ENCODE data around the gene RUVBL2. TPM values are rescaled to one million over a fixed set of nuclear protein-coding genes. Genes with fewer than 3 reads are reported as not detected.
"Not testable (repeated sequence)": the region's sequence is repeated elsewhere in the genome, so short reads cannot be mapped to it uniquely, and the experiment has no call there.

The RUVBL2 gene
- total RNA-seq, 1 donor, result 122 TPM

DNA sequence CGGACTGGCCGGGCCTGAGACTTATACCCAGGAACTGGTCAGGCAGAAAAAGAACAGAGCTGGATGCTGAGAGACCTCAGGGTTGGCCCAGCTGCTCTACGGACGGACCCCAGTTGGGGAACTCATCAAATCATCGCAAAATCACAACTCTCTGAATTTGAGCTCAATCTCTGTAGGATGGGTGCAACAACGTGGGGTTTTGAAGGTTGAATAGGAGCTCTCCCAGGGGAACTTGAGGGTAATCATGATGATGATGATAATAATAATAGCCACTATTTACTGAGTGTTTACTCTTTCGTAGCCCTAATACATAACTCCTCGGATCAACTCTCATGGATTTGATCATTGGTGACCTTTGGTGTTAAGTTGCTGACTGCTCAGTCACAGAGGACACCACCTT lies 36.6 kb downstream of the RUVBL2 start:
- not testable (repeated sequence) for DNase-seq (ENCODE audit: insufficient read length, low spot score, missing footprints); H3K36me3 ChIP-seq (ENCODE audit: insufficient read depth, low read length); H3K4me3 ChIP-seq (ENCODE audit: insufficient read depth, low read length); H3K4me1 ChIP-seq (ENCODE audit: insufficient read depth, low read length); H3K79me2 ChIP-seq (ENCODE audit: insufficient read depth, low read length); H2AFZ ChIP-seq (ENCODE audit: low read length); H3K9me3 ChIP-seq (ENCODE audit: low read depth, low read length); H4K20me1 ChIP-seq (ENCODE audit: insufficient read depth, low read length); H3K4me2 ChIP-seq (ENCODE audit: insufficient read depth, low read length); H3K27me3 ChIP-seq (ENCODE audit: insufficient read depth, low read length); H3K27ac ChIP-seq (ENCODE audit: low read depth, low read length)

DNA sequence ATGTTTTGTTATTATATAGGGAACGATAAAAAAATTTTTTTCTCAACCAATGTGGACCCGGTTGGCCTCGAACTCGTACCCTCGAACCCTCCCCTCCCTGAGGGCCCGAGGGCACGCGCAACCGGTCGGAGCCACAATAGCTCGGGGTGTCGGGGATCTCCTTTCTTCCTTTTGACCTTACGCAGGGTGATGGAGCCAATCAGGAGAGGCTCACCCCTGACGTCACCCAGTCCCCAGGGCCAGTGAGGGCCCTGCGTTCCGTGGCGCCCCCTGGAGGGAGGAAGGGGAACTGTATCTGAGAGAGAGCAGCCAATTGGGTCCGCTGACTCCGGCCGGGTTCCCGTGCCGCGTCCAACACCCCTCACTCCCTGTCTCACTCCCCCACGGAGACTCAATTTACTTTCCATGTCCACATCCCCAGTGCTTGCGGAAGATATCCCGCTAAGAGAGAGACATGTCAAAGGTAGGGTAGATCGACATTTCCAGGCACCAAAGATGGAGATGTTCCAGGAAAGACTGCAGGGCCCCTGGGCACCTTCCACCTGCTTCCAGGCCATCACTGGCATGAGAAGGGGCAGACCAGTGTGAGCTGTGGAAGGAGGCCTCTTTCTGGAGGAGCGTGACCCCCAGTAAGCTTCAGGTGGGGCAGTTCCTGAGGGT lies 38.1 kb downstream of the RUVBL2 start, which contains the start of gene CGB2:
CGB2 (plus strand) TSS at position 249 of the 660 bp plus-strand sequence; CDS start at position 455, 206 bp downstream.
- not testable (repeated sequence) for H3K4me3 ChIP-seq (ENCODE audit: insufficient read depth, low read length); H4K20me1 ChIP-seq (ENCODE audit: insufficient read depth, low read length); H3K4me2 ChIP-seq (ENCODE audit: insufficient read depth, low read length); H3K9me3 ChIP-seq (ENCODE audit: low read depth, low read length); H3K79me2 ChIP-seq (ENCODE audit: insufficient read depth, low read length); H3K27ac ChIP-seq (ENCODE audit: low read depth, low read length); H3K36me3 ChIP-seq (ENCODE audit: insufficient read depth, low read length); H3K27me3 ChIP-seq (ENCODE audit: insufficient read depth, low read length); H3K4me1 ChIP-seq (ENCODE audit: insufficient read depth, low read length); H2AFZ ChIP-seq (ENCODE audit: low read length)
- TF ChIP-seq, protein P1, sequence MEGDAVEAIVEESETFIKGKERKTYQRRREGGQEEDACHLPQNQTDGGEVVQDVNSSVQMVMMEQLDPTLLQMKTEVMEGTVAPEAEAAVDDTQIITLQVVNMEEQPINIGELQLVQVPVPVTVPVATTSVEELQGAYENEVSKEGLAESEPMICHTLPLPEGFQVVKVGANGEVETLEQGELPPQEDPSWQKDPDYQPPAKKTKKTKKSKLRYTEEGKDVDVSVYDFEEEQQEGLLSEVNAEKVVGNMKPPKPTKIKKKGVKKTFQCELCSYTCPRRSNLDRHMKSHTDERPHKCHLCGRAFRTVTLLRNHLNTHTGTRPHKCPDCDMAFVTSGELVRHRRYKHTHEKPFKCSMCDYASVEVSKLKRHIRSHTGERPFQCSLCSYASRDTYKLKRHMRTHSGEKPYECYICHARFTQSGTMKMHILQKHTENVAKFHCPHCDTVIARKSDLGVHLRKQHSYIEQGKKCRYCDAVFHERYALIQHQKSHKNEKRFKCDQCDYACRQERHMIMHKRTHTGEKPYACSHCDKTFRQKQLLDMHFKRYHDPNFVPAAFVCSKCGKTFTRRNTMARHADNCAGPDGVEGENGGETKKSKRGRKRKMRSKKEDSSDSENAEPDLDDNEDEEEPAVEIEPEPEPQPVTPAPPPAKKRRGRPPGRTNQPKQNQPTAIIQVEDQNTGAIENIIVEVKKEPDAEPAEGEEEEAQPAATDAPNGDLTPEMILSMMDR (IDR thresholded peaks at IDR 0.05; ENCODE audit: extremely low read depth, low read depth, low read length), result peak; percentile 37
- peak; percentile 61 for DNase-seq (ENCODE audit: insufficient read length, low spot score, missing footprints)

DNA sequence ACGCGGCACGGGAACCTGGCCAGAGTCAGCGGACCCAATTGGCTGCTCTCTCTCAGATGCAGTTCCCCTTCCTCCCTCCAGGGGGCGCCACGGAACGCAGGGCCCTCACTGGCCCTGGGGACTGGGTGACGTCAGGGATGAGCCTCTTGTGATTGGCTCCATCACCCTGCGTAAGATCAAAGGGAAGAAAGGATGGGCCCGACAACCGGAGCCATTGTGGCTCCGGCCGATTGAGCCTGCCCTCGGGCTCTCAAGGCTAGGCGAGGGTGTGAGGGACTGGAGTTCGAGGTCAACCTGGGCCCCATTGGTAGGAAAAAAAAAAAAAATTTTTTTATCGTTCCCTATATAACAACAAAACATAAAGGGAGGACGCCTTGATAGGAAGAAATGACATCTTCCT lies 43.1 kb downstream of the RUVBL2 start, which contains the start of gene CGB1:
CGB1 (minus strand) TSS at position 81 of the 400 bp plus-strand sequence. CDS start 184 bp downstream, outside the sequence.
- TF ChIP-seq, protein P1 (IDR thresholded peaks at IDR 0.05; ENCODE audit: extremely low read depth, low read depth, low read length), result peak; percentile 42
- H3K36me3 ChIP-seq (ENCODE audit: insufficient read depth, low read length); H3K27ac ChIP-seq (ENCODE audit: low read depth, low read length); H3K4me2 ChIP-seq (ENCODE audit: insufficient read depth, low read length); H3K4me3 ChIP-seq (ENCODE audit: insufficient read depth, low read length); H3K9me3 ChIP-seq (ENCODE audit: low read depth, low read length); H2AFZ ChIP-seq (ENCODE audit: low read length); H3K4me1 ChIP-seq (ENCODE audit: insufficient read depth, low read length); H3K27me3 ChIP-seq (ENCODE audit: insufficient read depth, low read length); H4K20me1 ChIP-seq (ENCODE audit: insufficient read depth, low read length); H3K79me2 ChIP-seq (ENCODE audit: insufficient read depth, low read length): not testable (repeated sequence)
- peak; percentile 31 for DNase-seq (ENCODE audit: insufficient read length, low spot score, missing footprints)

DNA sequence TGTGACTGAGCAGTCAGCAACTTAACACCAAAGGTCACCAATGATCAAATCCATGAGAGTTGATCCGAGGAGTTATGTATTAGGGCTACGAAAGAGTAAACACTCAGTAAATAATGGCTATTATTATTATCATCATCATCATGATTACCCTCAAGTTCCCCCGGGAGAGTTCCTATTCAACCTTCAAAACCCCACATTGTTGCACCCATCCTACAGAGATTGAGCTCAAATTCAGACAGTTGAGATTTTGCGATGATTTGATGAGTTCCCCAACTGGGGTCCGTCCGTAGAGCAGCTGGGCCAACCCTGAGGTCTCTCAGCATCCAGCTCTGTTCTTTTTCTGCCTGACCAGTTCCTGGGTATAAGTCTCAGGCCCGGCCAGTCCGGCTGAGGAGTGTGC lies 44.4 kb downstream of the RUVBL2 start:
- H3K36me3 ChIP-seq (ENCODE audit: insufficient read depth, low read length); H3K9me3 ChIP-seq (ENCODE audit: low read depth, low read length); H2AFZ ChIP-seq (ENCODE audit: low read length); H3K27me3 ChIP-seq (ENCODE audit: insufficient read depth, low read length); H3K79me2 ChIP-seq (ENCODE audit: insufficient read depth, low read length); H3K4me1 ChIP-seq (ENCODE audit: insufficient read depth, low read length); DNase-seq (ENCODE audit: insufficient read length, low spot score, missing footprints); H3K4me3 ChIP-seq (ENCODE audit: insufficient read depth, low read length); H4K20me1 ChIP-seq (ENCODE audit: insufficient read depth, low read length); H3K27ac ChIP-seq (ENCODE audit: low read depth, low read length); H3K4me2 ChIP-seq (ENCODE audit: insufficient read depth, low read length): not testable (repeated sequence)

DNA sequence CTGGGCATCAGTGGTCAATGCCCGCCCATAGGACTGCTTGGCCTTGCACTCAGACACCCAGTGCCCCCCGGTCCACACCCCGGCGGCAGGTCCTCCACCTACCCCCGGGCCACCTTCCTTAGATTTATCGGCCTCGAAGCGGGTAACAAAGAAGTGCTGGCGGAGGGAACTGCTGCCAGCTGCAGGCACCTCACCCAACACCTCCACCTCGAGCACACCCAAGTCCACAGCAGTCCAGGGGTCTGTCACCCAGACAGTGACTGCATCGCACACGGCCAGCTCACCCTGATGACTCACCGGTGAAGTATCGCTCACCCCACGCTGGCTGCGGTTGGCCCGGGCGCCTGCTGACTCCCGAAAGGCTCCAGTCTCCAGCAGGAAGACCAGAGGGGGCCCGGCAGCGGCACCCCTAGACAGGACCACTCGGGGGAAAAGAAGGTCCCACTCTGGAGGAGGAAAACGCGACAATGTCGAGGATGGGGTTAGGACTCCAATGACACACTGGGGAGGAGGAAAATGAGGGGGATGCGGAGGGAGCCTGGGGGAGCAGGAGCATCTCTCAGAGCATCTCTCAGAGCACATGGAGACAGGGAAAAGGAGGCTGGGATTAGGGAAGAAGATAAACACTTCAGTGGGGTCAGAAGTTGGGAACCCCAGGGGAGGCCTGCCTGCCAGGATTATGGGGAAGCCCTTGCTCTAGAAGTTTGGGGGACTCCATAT lies 45.0 kb downstream of the RUVBL2 start:
- not testable (repeated sequence) for H3K4me3 ChIP-seq (ENCODE audit: insufficient read depth, low read length); H3K79me2 ChIP-seq (ENCODE audit: insufficient read depth, low read length); H3K36me3 ChIP-seq (ENCODE audit: insufficient read depth, low read length); H3K27ac ChIP-seq (ENCODE audit: low read depth, low read length); H3K27me3 ChIP-seq (ENCODE audit: insufficient read depth, low read length); H3K9me3 ChIP-seq (ENCODE audit: low read depth, low read length); H2AFZ ChIP-seq (ENCODE audit: low read length); H3K4me1 ChIP-seq (ENCODE audit: insufficient read depth, low read length); H4K20me1 ChIP-seq (ENCODE audit: insufficient read depth, low read length)
- peak; percentile 91 for DNase-seq (ENCODE audit: insufficient read length, low spot score, missing footprints)
- peak overlapping the region; percentile 36 for H3K4me2 ChIP-seq (ENCODE audit: insufficient read depth, low read length)

DNA sequence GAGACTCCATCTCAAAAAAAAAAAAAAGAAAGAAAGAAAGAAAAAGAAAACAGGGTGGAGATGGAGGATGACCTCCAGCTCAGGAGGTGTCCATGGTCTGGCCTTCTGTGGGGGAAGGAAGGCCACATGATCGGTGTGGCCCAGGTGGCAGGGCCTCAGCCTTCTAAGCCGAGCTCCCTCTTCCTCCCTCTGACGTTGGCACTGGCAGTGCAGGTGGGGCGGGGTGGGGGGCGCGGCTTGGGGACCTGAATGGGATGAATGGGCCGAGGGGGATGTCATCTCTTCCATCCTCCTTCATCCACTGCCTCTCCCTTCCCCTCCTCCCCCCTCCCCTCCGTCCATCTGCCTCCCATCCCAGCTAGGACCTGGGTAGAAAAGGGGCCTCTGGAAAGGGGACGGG lies 46.0 kb downstream of the RUVBL2 start:
- H3K4me2 ChIP-seq (ENCODE audit: insufficient read depth, low read length); H3K79me2 ChIP-seq (ENCODE audit: insufficient read depth, low read length); H2AFZ ChIP-seq (ENCODE audit: low read length); H3K4me1 ChIP-seq (ENCODE audit: insufficient read depth, low read length); H3K27me3 ChIP-seq (ENCODE audit: insufficient read depth, low read length); H3K27ac ChIP-seq (ENCODE audit: low read depth, low read length); H3K9me3 ChIP-seq (ENCODE audit: low read depth, low read length); DNase-seq (ENCODE audit: insufficient read length, low spot score, missing footprints); H3K4me3 ChIP-seq (ENCODE audit: insufficient read depth, low read length); H4K20me1 ChIP-seq (ENCODE audit: insufficient read depth, low read length); H3K36me3 ChIP-seq (ENCODE audit: insufficient read depth, low read length): not testable (repeated sequence)

All from osteoblast (primary cell).